GM12874 (cell line): ENCODE data around the gene HTRA3.

ENCODE experiments used
- TF ChIP-seq, protein P1 (sequence below): IDR thresholded peaks from 2 replicates; pipeline ENCODE4 v1.5.1; 2011; ENCODE audit warnings: low read depth, mild to moderate bottlenecking, control low read depth, low read length, moderate library complexity; ENCODE audit not compliant: insufficient read depth

The HTRA3 gene

DNA sequence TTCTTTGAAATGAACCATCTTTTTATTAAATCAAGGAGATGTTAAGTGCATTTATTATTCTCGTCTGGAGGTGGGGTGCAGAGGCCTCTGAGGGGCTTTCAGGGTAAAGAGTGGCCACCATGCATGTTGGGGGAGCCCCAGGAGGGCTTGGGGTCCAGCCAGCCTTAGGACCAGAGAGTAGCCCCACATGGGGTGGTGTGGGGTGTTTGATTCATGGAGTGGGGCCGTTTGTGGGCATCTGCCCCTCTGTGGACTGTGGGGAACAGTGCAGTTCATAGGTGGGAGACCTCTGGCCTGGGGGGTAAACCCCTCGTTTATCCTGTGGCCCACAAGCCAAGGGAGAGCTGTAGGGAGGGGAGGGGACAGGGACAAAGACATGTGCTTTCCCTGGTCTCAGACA lies 26.9 kb downstream of the HTRA3 start:
- TF ChIP-seq, protein P1, sequence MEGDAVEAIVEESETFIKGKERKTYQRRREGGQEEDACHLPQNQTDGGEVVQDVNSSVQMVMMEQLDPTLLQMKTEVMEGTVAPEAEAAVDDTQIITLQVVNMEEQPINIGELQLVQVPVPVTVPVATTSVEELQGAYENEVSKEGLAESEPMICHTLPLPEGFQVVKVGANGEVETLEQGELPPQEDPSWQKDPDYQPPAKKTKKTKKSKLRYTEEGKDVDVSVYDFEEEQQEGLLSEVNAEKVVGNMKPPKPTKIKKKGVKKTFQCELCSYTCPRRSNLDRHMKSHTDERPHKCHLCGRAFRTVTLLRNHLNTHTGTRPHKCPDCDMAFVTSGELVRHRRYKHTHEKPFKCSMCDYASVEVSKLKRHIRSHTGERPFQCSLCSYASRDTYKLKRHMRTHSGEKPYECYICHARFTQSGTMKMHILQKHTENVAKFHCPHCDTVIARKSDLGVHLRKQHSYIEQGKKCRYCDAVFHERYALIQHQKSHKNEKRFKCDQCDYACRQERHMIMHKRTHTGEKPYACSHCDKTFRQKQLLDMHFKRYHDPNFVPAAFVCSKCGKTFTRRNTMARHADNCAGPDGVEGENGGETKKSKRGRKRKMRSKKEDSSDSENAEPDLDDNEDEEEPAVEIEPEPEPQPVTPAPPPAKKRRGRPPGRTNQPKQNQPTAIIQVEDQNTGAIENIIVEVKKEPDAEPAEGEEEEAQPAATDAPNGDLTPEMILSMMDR: no peak

DNA sequence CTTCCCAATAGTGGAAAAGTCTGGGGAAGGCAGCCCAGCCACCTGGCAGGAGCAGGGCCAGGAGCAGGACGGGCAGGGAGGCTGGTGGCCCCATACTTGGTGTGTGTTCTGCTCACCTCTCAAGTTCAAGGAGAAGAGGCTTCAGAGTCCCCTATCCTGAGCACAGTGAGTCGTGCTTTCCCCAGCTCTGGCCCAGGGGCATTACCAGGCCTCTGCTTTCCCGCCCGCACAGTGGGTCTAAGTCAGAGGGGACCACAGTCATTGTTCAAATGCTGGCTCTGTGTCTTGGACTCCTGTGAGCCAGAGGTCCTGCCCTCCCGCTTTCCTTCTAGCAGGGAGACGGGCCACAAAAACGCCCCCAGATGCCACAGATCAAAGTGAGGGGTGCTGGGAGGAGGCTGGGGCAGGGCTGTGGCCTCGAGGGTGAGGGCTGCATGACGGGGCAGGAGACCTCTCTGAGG lies 27.6 kb downstream of the HTRA3 start:
- TF ChIP-seq, protein P1: no peak

GRCh38 chr4:8297691-8298485 lies 28.3 kb downstream of the HTRA3 start:
- TF ChIP-seq, protein P1: no peak

GRCh38 chr4:8300832-8301231 lies 31.3 kb downstream of the HTRA3 start:
- TF ChIP-seq, protein P1: no peak

- TF ChIP-seq, protein P1: no peak
Observed at GRCh38 chr4:8301851-8302730, 32.5 kb downstream of the HTRA3 start.

DNA sequence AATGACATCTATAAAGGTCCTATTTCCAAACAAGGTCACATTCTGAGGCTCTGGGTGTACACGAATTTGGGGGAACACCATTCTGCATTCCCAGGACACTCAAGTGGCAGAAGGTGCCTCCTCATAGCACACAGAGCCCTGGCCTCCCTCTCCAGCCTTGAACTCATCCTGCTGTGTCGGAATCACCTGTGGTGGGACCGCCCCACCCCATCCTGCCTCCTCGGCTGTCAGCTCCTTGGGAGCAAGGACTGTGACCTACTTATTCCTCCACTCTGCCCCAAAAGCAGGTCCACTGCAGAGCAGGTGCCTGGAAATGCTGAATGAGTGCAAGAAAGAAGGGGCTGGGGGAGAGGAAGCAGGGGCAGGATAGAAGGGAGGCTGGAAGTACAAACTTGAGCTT lies 33.5 kb downstream of the HTRA3 start:
- TF ChIP-seq, protein P1: no peak
